HG03108 (cell line): Measurements from ENCODE around the gene CACNA2D3.

Source experiments
- ATAC-seq: cut with Tn5 transposase; IDR thresholded peaks from one replicate; pipeline ENCODE4 v1.9.1; 2021; ENCODE audit warnings: moderate library complexity; ENCODE audit not compliant: unreplicated experiment

The CACNA2D3 gene

GRCh38 chr3:54361746-54362283 lies 239.5 kb downstream of the CACNA2D3 start:
- ATAC-seq = no peak

- no peak for ATAC-seq
Observed at GRCh38 chr3:54366007-54366750, 243.8 kb downstream of the CACNA2D3 start.

GRCh38 chr3:54366839-54367238 lies 244.5 kb downstream of the CACNA2D3 start:
- ATAC-seq = no peak

GRCh38 chr3:54372232-54372631 lies 249.9 kb downstream of the CACNA2D3 start:
- no peak for ATAC-seq

GRCh38 chr3:54374214-54374852 lies 252.0 kb downstream of the CACNA2D3 start:
- ATAC-seq = no peak

- no peak for ATAC-seq
Observed at GRCh38 chr3:54376142-54376807, 253.9 kb downstream of the CACNA2D3 start.

GRCh38 chr3:54376939-54377578 lies 254.7 kb downstream of the CACNA2D3 start:
- ATAC-seq = no peak

GRCh38 chr3:54378184-54378583 lies 255.8 kb downstream of the CACNA2D3 start:
- ATAC-seq = no peak

GRCh38 chr3:54384279-54384678 lies 261.9 kb downstream of the CACNA2D3 start:
- no peak for ATAC-seq

GRCh38 chr3:54390582-54390981 lies 268.2 kb downstream of the CACNA2D3 start:
- ATAC-seq = no peak

- ATAC-seq = no peak
Observed at GRCh38 chr3:54393150-54393549, 270.8 kb downstream of the CACNA2D3 start.

- no peak for ATAC-seq
Observed at GRCh38 chr3:54408328-54408727, 286.0 kb downstream of the CACNA2D3 start.

GRCh38 chr3:54421943-54422342 lies 299.6 kb downstream of the CACNA2D3 start:
- no peak for ATAC-seq

GRCh38 chr3:54424292-54424691 lies 301.9 kb downstream of the CACNA2D3 start:
- no peak for ATAC-seq

- ATAC-seq = no peak
Observed at GRCh38 chr3:54426381-54426780, 304.0 kb downstream of the CACNA2D3 start.

GRCh38 chr3:54427501-54427900 lies 305.1 kb downstream of the CACNA2D3 start:
- no peak for ATAC-seq

GRCh38 chr3:54427941-54428871 lies 305.9 kb downstream of the CACNA2D3 start:
- ATAC-seq = no peak

GRCh38 chr3:54432975-54433374 lies 310.6 kb downstream of the CACNA2D3 start:
- no peak for ATAC-seq

GRCh38 chr3:54433846-54434245 lies 311.5 kb downstream of the CACNA2D3 start:
- ATAC-seq = no peak

- ATAC-seq = no peak
Observed at GRCh38 chr3:54434756-54435155, 312.4 kb downstream of the CACNA2D3 start.
